Kidney (tissue), 14 donors: Measurements from ENCODE around the gene MGP. TPM values are rescaled to one million over a fixed set of nuclear protein-coding genes. Genes with fewer than 3 reads are reported as not detected.

Experiments used
- DNase-seq, 5 donors: peaks; one replicate each; pipeline ENCODE4 v3.0.0-alpha.2; 2013 to 2020
- FAIRE-seq: peaks from 2 replicates; lab custom pipeline; 2012; peaks lifted over from hg19 to GRCh38; lab: Jason Lieb, UNC
- H3K27ac ChIP-seq, 2 donors: one replicate each; pipeline ENCODE4 v1.7.0; 2013; ENCODE audit warnings: low read depth in 2 of 2, low read length in 2 of 2, inconsistent platforms in 1 of 2
- H3K27me3 ChIP-seq: one replicate; pipeline ENCODE4 v1.7.1; 2013; ENCODE audit warnings: low read length, inconsistent platforms; ENCODE audit not compliant: control insufficient read depth, insufficient read depth
- H3K36me3 ChIP-seq, 3 donors: one replicate each; pipeline versions ENCODE4 v1.7.0 to v1.7.1; 2013; ENCODE audit warnings: low read length in 3 of 3, control low read depth in 1 of 3, inconsistent platforms in 1 of 3; ENCODE audit not compliant: insufficient read depth in 3 of 3, control insufficient read depth in 2 of 3
- H3K4me1 ChIP-seq, 3 donors: one replicate each; pipeline versions ENCODE4 v1.7.0 to v1.7.1; 2013; ENCODE audit warnings: low read length in 3 of 3, inconsistent platforms in 1 of 3, low read depth in 1 of 3; ENCODE audit not compliant: control insufficient read depth in 2 of 3, insufficient read depth in 2 of 3
- H3K4me3 ChIP-seq, 3 donors: one replicate each; pipeline versions ENCODE4 v1.7.0 to v1.8.1; 2013; ENCODE audit warnings: low read length in 3 of 3, control low read depth in 1 of 3, inconsistent platforms in 1 of 3
- H3K9ac ChIP-seq, 3 donors: one replicate each; pipeline versions ENCODE4 v1.7.0 to v1.7.1; 2013; ENCODE audit warnings: low read length in 3 of 3, control low read depth in 1 of 3, inconsistent platforms in 1 of 3
- H3K9me3 ChIP-seq, 3 donors: one replicate each; pipeline versions ENCODE4 v1.7.0 to v1.7.1; 2013; ENCODE audit warnings: low read length in 3 of 3, control low read depth in 1 of 3, inconsistent platforms in 1 of 3; ENCODE audit not compliant: control insufficient read depth in 2 of 3, insufficient read depth in 1 of 3
- intact Hi-C: fragments of 100-400 bp; cut with DNase I; formaldehyde crosslinking; loops from one replicate; pipeline ENCODE4 v1.11.1; 2022
- polyA plus RNA-seq: library from polyadenylated mRNA; stranded (reverse); fragments of 350-450 nt; fragmentation: Illumina TruSeq; extraction: RNeasy Lipid Tissue Mini Kit (QIAGEN cat#74804); gene quantifications from one replicate; pipeline ENCODE4 v1.2.3, GENCODE V29; 2014; ENCODE audit warnings: low read depth, low replicate concordance; ENCODE audit not compliant: insufficient read depth
- total RNA-seq: library from RNA; stranded (reverse); fragmentation: NEBNext Ultra II Directional; extraction: Animal tissue kit (Norgen Biotek cat#: 25700); gene quantifications from one replicate; pipeline ENCODE4 v1.2.1, GENCODE V29; 2021
- TF ChIP-seq, protein P1 (sequence below): IDR thresholded peaks from 3 replicates; pipeline ENCODE4 v1.5.1; 2012; ENCODE audit warnings: mild to moderate bottlenecking, moderate library complexity, borderline replicate concordance; ENCODE audit not compliant: insufficient read depth; ENCODE audit errors: extremely low read depth
- donor health status: control.
- donor health status: control.
- donor health status: control.
- donor health status: control.
- donor health status: control.
- donor health status: DM: yes; HTN: yes; CAD: no.
- donor health status: Normal renal cell carcinoma (clear cell type).

The MGP gene
- total and polyA plus RNA-seq, 2 donors from 2014 or later, result 745 to 811 TPM

DNA sequence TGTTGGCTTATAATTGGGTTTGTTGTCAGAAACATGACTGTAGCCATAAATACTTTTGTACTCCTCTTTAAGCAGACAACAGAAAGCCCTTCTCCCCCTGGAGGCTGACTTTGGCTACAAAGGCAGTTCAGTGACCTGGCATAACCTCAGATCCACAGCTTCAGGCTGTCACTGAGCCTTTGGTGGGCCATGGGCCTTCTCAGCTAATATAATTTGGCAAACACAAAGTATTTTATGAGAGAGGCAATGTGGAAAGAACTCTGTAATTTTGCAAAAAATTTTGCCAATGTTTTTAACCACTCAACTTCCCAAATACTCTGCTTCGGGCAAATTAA lies 15.5 kb upstream of the MGP start:
- intact Hi-C loops, result no loop called here
- Histone ChIP-seq H3K27me3 (no peaks in the 10 kb centered on the region), H3K9me3 (no peaks in the 10 kb centered on the region), H3K9ac (no peak overlapping the region), H3K4me3 (no peak overlapping the region), H3K36me3 (no peaks in the 10 kb centered on the region), H3K4me1 (peaks cover 0 to 7% (median 0%) of the 10 kb centered on the region in 3 donors), H3K27ac (no peak overlapping the region)
- FAIRE-seq (no peak), DNase-seq (peak in 1 of 5 donors; percentile 57)
- TF ChIP-seq, protein P1, sequence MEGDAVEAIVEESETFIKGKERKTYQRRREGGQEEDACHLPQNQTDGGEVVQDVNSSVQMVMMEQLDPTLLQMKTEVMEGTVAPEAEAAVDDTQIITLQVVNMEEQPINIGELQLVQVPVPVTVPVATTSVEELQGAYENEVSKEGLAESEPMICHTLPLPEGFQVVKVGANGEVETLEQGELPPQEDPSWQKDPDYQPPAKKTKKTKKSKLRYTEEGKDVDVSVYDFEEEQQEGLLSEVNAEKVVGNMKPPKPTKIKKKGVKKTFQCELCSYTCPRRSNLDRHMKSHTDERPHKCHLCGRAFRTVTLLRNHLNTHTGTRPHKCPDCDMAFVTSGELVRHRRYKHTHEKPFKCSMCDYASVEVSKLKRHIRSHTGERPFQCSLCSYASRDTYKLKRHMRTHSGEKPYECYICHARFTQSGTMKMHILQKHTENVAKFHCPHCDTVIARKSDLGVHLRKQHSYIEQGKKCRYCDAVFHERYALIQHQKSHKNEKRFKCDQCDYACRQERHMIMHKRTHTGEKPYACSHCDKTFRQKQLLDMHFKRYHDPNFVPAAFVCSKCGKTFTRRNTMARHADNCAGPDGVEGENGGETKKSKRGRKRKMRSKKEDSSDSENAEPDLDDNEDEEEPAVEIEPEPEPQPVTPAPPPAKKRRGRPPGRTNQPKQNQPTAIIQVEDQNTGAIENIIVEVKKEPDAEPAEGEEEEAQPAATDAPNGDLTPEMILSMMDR, result no peak

- intact Hi-C loops, result no loop called here
- FAIRE-seq, result no peak
- H3K36me3 ChIP-seq, result no peaks in the 10 kb centered on the region
- no peak for DNase-seq
- H3K27me3 ChIP-seq, result no peaks in the 10 kb centered on the region
- H3K4me1 ChIP-seq, result peaks cover 0 to 7% (median 0%) of the 10 kb centered on the region in 3 donors
- no peaks in the 10 kb centered on the region for H3K9me3 ChIP-seq
- no peak overlapping the region for H3K9ac ChIP-seq
- H3K4me3 ChIP-seq, result no peak overlapping the region
- TF ChIP-seq, protein P1, result no peak
- H3K27ac ChIP-seq, result no peak overlapping the region
These were observed 15.0 kb upstream of the MGP start for GRCh38 chr12:14900521-14901227.

GRCh38 chr12:14896521-14897169 lies 11.0 kb upstream of the MGP start:
- peaks cover 0 to 9% (median 0%) of the 10 kb centered on the region in 3 donors for H3K4me1 ChIP-seq
- no peak overlapping the region for H3K9ac ChIP-seq
- no peak overlapping the region for H3K27ac ChIP-seq
- intact Hi-C loops, result no loop called here
- H3K9me3 ChIP-seq, result no peaks in the 10 kb centered on the region
- no peaks in the 10 kb centered on the region for H3K27me3 ChIP-seq
- TF ChIP-seq, protein P1, result no peak
- no peaks in the 10 kb centered on the region for H3K36me3 ChIP-seq
- DNase-seq (peak in 1 of 5 donors; percentile 37), FAIRE-seq (no peak)
- no peak overlapping the region for H3K4me3 ChIP-seq
